AG04450 (cell line): ENCODE results near the gene ARHGAP42. TPM values are rescaled to one million over a fixed set of nuclear protein-coding genes. Genes with fewer than 3 reads are reported as not detected.
A peak's percentile ranks its signal among the peaks of the same experiment; 100 is the strongest.

Experiments
- CTCF ChIA-PET: fragments of 300-600, 350-600 bp; formaldehyde crosslinking; extraction: SDS; loops from one replicate; lab custom pipeline; 2022; ENCODE audit warnings: antibody characterized with exemption, inconsistent platforms; lab: Charles Lee
- POLR2A ChIA-PET: fragments of 350-600 bp; formaldehyde crosslinking; extraction: SDS; loops from one replicate; lab custom pipeline; 2021; ENCODE audit warnings: antibody characterized with exemption, inconsistent platforms; lab: Yijun Ruan, JAX
- DNase-seq: peaks from one replicate; pipeline ENCODE4 v3.0.0-alpha.2; 2011; ENCODE audit warnings: low read depth, low spot score
- H3K27ac ChIP-seq: one replicate; pipeline ENCODE4 v1.5.1; 2012; ENCODE audit warnings: low read depth, low read length, control low read depth
- H3K27me3 ChIP-seq: one replicate; pipeline ENCODE4 v1.6.0; 2012; ENCODE audit warnings: low read length; ENCODE audit not compliant: control insufficient read depth, insufficient read depth
- H3K4me3 ChIP-seq: 2 replicates; pipeline ENCODE4 v1.5.1; 2011; ENCODE audit warnings: mild to moderate bottlenecking, low read depth, low read length, control low read depth
- H3K9me3 ChIP-seq: 2 replicates; pipeline ENCODE4 v1.5.1; 2012; ENCODE audit warnings: low read length; ENCODE audit not compliant: control insufficient read depth, insufficient read depth
- CTCF ChIP-seq: IDR thresholded peaks from 2 replicates; pipeline ENCODE4 v1.5.1; 2011; ENCODE audit warnings: low read depth, low read length, control low read depth, inconsistent platforms
- polyA plus RNA-seq: library from polyadenylated mRNA; depleted of rRNA; stranded (reverse); fragments of >200 nt; gene quantifications from 2 replicates; pipeline ENCODE4 v1.2.3, GENCODE V29; 2011

ARHGAP42 gene
- polyA plus RNA-seq, 1 experiment: 9.0 TPM

- CTCF ChIA-PET: interaction anchor here (1.0 kb wide), 1 partner anchor 11 kb away, joined by 3 read pairs; no protein-coding TSS in a partner anchor
- H3K4me3 ChIP-seq: no peak overlapping the region
- TF ChIP-seq CTCF: no peak
- no peaks in the 10 kb centered on the region for H3K9me3 ChIP-seq
- POLR2A ChIA-PET: no interaction called here
- H3K27ac ChIP-seq: no peak overlapping the region
- no peak for DNase-seq
- no peaks in the 10 kb centered on the region for H3K27me3 ChIP-seq
Measured at GRCh38 chr11:100841711-100842407, 154.8 kb downstream of the ARHGAP42 start.

GRCh38 chr11:100847696-100848216 is 160.7 kb downstream of the ARHGAP42 start:
- no peak for DNase-seq
- no peaks in the 10 kb centered on the region for H3K27me3 ChIP-seq
- no peak overlapping the region for H3K4me3 ChIP-seq
- CTCF ChIA-PET: interaction anchor here (1.5 to 2.7 kb wide), 3 partner anchors 112 to 165 kb away, joined by 3 to 14 read pairs (median 10); no protein-coding TSS in a partner anchor
- H3K9me3 ChIP-seq: no peaks in the 10 kb centered on the region
- H3K27ac ChIP-seq: no peak overlapping the region
- POLR2A ChIA-PET: no interaction called here
- no peak for TF ChIP-seq CTCF

DNA sequence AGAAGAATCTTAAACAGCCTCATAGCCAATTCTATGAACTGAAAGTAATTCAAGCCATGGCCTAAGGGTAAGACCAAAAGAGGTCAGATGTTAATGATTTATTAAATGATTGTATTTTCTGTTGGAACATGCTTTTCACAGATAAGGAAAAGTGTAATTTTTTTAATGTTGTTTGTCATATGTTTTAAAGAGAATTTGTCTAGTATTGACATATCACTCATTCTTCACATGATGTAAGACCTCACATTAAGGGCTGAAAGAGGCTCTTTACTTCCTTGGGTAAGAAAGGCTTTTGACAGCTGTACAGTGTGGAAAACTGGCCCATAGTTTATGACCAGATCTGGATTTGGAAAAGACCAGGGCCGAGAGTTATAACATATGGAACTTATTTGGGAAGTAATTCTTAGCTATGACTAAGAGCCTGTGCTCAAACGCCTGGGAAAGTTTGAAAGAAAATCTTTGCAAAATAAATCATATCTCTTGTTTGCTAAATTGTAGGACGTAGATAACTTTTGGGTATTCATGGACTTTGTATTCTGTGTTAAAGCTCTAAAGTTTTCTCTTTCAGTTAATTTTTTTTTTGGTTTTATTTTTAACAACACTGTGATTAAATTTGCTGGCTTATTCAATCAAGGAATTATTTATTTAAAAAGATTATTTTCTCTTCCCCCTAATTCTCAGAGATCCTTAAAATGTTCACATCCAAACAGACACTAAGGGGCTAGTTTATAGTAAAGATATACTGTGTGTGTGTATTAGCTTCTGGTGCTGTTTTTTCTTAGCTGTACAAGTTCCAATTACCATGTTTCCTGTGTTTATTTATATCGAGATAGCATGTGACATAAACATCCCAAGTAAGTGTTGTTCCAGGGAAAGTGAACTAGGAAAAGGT is 162.2 kb downstream of the ARHGAP42 start:
- no peak for TF ChIP-seq CTCF
- peak; percentile 72 for DNase-seq
- no peaks in the 10 kb centered on the region for H3K27me3 ChIP-seq
- ChIA-PET POLR2A (interaction anchor here (0.6 to 1.5 kb wide), 3 partner anchors 18 to 41 kb away, joined by 3 to 5 read pairs (median 3); no protein-coding TSS in a partner anchor), CTCF (interaction anchor here (0.5 to 2.7 kb wide), 8 partner anchors 21 to 272 kb away, joined by 3 to 14 read pairs (median 4); no protein-coding TSS in a partner anchor)
- no peak overlapping the region for H3K4me3 ChIP-seq
- no peaks in the 10 kb centered on the region for H3K9me3 ChIP-seq
- H3K27ac ChIP-seq: no peak overlapping the region

DNA sequence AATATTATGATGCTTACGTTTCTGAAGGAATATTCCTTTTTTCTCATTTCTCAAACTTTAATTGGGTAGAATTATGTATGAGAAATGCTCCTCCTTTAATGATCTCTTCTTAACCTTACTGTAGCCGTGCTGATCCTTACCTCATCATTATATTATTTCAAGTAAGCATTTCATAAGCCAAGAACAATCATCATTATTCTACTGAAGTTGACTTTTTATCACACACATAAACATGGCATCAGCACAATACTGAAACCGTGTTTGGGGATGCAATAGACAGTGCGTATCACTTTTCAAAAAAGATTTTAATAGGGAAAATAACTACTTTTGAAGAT is 162.8 kb downstream of the ARHGAP42 start:
- POLR2A ChIA-PET: interaction anchor here (0.6 to 1.5 kb wide), 3 partner anchors 18 to 41 kb away, joined by 3 to 5 read pairs (median 3); no protein-coding TSS in a partner anchor
- no peak overlapping the region for H3K4me3 ChIP-seq
- DNase-seq: no peak
- H3K27me3 ChIP-seq: no peaks in the 10 kb centered on the region
- no peak for TF ChIP-seq CTCF
- no peaks in the 10 kb centered on the region for H3K9me3 ChIP-seq
- CTCF ChIA-PET: interaction anchor here (0.5 to 2.7 kb wide), 6 partner anchors 22 to 273 kb away, joined by 3 to 14 read pairs (median 4); no protein-coding TSS in a partner anchor
- H3K27ac ChIP-seq: no peak overlapping the region
